ENCODE data around the gene ZNF429.

ZNF429 gene

DNA sequence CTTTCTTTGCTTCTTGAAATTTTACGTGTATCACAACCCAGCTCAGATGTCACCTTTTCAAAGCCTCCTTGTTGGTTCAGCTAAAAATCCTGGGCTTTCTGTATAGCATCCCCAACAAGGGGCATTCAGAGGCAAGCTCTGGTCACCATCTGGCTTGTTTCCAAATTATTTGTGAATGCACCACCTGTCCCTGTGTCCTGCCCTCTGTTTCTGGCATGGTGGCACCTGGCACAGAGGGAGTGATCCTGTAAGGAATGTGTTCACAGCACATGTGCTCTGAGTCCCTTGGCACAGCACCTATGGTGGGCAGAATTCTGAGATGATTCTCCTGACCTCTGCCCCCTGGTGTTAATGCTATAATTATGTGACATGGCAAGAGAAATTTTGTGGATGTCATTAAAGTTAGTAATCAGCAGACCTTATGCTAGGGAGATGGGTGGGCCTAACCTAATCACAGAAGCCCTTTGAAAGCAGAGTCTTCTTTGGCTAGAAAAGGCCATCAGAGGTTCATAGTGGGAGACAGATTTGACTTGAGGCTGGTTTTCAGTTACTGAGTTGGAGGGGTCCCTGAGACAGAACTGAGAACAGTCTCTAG lies 76.3 kb downstream of the ZNF429 start:
- no peaks in the 10 kb centered on the region for H3K36me3 ChIP-seq (replicated peaks in 1 of 2; ENCODE audit: control insufficient read depth in 2 of 2, insufficient read depth in 2 of 2, low read length in 2 of 2)
- H3K18ac ChIP-seq (ENCODE audit: low read length) = no peak overlapping the region
- H3K27me3 ChIP-seq (ENCODE audit: control insufficient read depth in 3 of 3, insufficient read depth in 3 of 3, low read depth in 1 of 3, low read length in 3 of 3) = peaks cover 0 to 3% (median 3%) of the 10 kb centered on the region in 3 experiments
- no peak overlapping the region for H2BK120ac ChIP-seq (ENCODE audit: low read depth, low read length)
- no peak overlapping the region for H3K14ac ChIP-seq (ENCODE audit: low read length)
- no peak overlapping the region for H2BK12ac ChIP-seq (ENCODE audit: low read length)
- no peak overlapping the region for H2BK15ac ChIP-seq (ENCODE audit: low read length)
- H3K4me1 ChIP-seq (ENCODE audit: control insufficient read depth in 2 of 2, insufficient read depth in 1 of 2, low read depth in 1 of 2, low read length in 2 of 2) = peaks cover 0 to under 1% of the 10 kb centered on the region in 2 donors
- no CpG with 5 or more reads among the region's 1 CpG for WGBS, 2 donors (ENCODE audit: extremely low coverage in 2 of 2, insufficient read length in 2 of 2, insufficient replicate concordance in 1 of 2)
- H3K4me3 ChIP-seq (ENCODE audit: low read length in 2 of 2) = no peak overlapping the region
- H3K9ac ChIP-seq (ENCODE audit: low read depth, low read length, poor library complexity) = no peak overlapping the region
- H3K4ac ChIP-seq (ENCODE audit: low read length) = no peak overlapping the region
- no peak overlapping the region for H3K4me2 ChIP-seq (ENCODE audit: insufficient read depth, low read length, poor library complexity, severe bottlenecking)
- DNase-seq (ENCODE audit: low spot score) = no peak
- H3K9me3 ChIP-seq (replicated peaks in 1 of 2; ENCODE audit: control insufficient read depth in 2 of 2, insufficient read depth in 1 of 2, low read depth in 1 of 2, low read length in 2 of 2) = peaks cover 2 to 7% of the 10 kb centered on the region in 2 donors
- no peak overlapping the region for H2AFZ ChIP-seq (ENCODE audit: low read length)
- H2AK5ac ChIP-seq (ENCODE audit: low read depth, low read length) = no peak overlapping the region
- H3K79me1 ChIP-seq (ENCODE audit: low read depth, low read length) = no peaks in the 10 kb centered on the region
- no peak overlapping the region for H3K27ac ChIP-seq (replicated peaks; ENCODE audit: low read length)
- H3K23ac ChIP-seq (ENCODE audit: low read depth, low read length, poor library complexity) = no peak overlapping the region
- no peak overlapping the region for H2BK5ac ChIP-seq (ENCODE audit: low read length)
- H4K91ac ChIP-seq (ENCODE audit: low read depth, low read length, poor library complexity) = no peak overlapping the region
- no peak overlapping the region for H4K8ac ChIP-seq (ENCODE audit: low read depth, low read length)

DNA sequence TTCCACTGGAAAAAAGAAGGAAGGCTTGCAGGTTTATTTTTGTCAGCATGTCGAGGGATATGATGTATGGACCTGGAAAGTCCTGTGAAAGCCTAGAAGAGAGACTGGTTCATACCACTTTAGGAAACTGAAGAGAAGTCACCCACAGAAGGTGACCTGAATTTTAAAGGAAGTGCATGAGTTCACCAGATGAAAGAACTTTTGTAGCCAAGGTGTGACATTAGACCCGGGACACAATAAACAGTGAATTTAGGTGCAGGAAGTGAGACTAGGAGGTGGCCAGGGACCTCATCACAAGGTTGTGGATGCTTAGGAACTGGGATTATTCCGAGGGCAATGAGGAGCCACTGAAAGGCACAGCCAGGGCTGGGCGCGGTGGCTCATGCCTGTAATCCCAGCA lies 79.1 kb downstream of the ZNF429 start:
- Histone ChIP-seq H3K4me1 (ENCODE audit: control insufficient read depth in 2 of 2, insufficient read depth in 1 of 2, low read depth in 1 of 2, low read length in 2 of 2) (peaks cover 0 to 5% of the 10 kb centered on the region in 2 donors), H3K14ac (ENCODE audit: low read length) (no peak overlapping the region), H2BK12ac (ENCODE audit: low read length) (no peak overlapping the region), H3K27ac (replicated peaks; ENCODE audit: low read length) (no peak overlapping the region), H3K4me3 (ENCODE audit: low read length in 2 of 2) (no peak overlapping the region), H2BK120ac (ENCODE audit: low read depth, low read length) (no peak overlapping the region), H3K4me2 (ENCODE audit: insufficient read depth, low read length, poor library complexity, severe bottlenecking) (no peak overlapping the region), H2AK5ac (ENCODE audit: low read depth, low read length) (no peak overlapping the region), H3K36me3 (replicated peaks in 1 of 2; ENCODE audit: control insufficient read depth in 2 of 2, insufficient read depth in 2 of 2, low read length in 2 of 2) (no peaks in the 10 kb centered on the region), H3K27me3 (ENCODE audit: control insufficient read depth in 3 of 3, insufficient read depth in 3 of 3, low read depth in 1 of 3, low read length in 3 of 3) (peaks cover 0 to 15% (median 4%) of the 10 kb centered on the region in 3 experiments), H4K91ac (ENCODE audit: low read depth, low read length, poor library complexity) (no peak overlapping the region), H3K4ac (ENCODE audit: low read length) (no peak overlapping the region), H4K8ac (ENCODE audit: low read depth, low read length) (no peak overlapping the region), H2BK15ac (ENCODE audit: low read length) (no peak overlapping the region), H3K79me1 (ENCODE audit: low read depth, low read length) (no peaks in the 10 kb centered on the region), H2AFZ (ENCODE audit: low read length) (no peak overlapping the region), H3K18ac (ENCODE audit: low read length) (no peak overlapping the region), H3K23ac (ENCODE audit: low read depth, low read length, poor library complexity) (no peak overlapping the region), H2BK5ac (ENCODE audit: low read length) (no peak overlapping the region), H3K9me3 (replicated peaks in 1 of 2; ENCODE audit: control insufficient read depth in 2 of 2, insufficient read depth in 1 of 2, low read depth in 1 of 2, low read length in 2 of 2) (peaks cover 3 to 7% of the 10 kb centered on the region in 2 donors), H3K9ac (ENCODE audit: low read depth, low read length, poor library complexity) (no peak overlapping the region)
- no CpG with 5 or more reads among the region's 5 CpGs for WGBS, 2 donors (ENCODE audit: extremely low coverage in 2 of 2, insufficient read length in 2 of 2, insufficient replicate concordance in 1 of 2)
- DNase-seq (ENCODE audit: low spot score) = no peak

DNA sequence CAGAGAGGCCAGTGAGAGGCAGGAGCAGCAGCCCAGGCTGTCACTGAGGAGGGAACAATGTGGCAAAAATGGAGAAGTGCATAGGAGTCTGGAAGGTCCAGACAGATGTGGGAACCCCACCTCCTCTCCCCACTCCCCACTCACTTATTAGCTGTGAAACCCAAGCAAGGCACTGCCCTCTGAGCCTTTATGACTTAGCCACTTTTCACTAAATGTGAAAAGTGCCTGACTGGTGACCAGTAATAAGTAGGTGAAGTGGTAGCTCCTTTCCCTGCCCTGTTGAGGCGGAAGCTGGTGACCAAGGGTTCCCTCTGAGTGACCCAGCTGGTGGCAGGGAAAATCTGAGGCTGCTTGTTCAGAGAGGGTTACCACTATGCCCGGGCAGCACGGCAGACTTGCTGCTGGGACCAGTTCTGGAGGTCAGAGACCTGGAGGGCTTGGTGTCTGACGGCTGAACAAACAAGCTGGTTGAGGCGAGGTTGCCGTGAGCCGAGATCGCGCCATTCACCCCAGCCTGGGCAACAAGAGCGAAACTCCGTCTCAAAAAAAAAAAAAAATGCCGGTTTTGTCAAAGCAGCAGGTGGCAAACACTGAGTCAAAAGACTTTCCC lies 80.0 kb downstream of the ZNF429 start:
- H3K27ac ChIP-seq (replicated peaks; ENCODE audit: low read length) = no peak overlapping the region
- DNase-seq (ENCODE audit: low spot score) = no peak
- no peaks in the 10 kb centered on the region for H3K36me3 ChIP-seq (replicated peaks in 1 of 2; ENCODE audit: control insufficient read depth in 2 of 2, insufficient read depth in 2 of 2, low read length in 2 of 2)
- H3K27me3 ChIP-seq (ENCODE audit: control insufficient read depth in 3 of 3, insufficient read depth in 3 of 3, low read depth in 1 of 3, low read length in 3 of 3) = peaks cover 0 to 15% (median 4%) of the 10 kb centered on the region in 3 experiments
- no peak overlapping the region for H2AK5ac ChIP-seq (ENCODE audit: low read depth, low read length)
- no peak overlapping the region for H4K91ac ChIP-seq (ENCODE audit: low read depth, low read length, poor library complexity)
- H2BK5ac ChIP-seq (ENCODE audit: low read length) = peak overlapping the region; percentile 11
- H3K9me3 ChIP-seq (replicated peaks in 1 of 2; ENCODE audit: control insufficient read depth in 2 of 2, insufficient read depth in 1 of 2, low read depth in 1 of 2, low read length in 2 of 2) = peaks cover 3 to 7% of the 10 kb centered on the region in 2 donors
- peak overlapping the region; percentile 68 for H3K18ac ChIP-seq (ENCODE audit: low read length)
- H3K4me2 ChIP-seq (ENCODE audit: insufficient read depth, low read length, poor library complexity, severe bottlenecking) = no peak overlapping the region
- H3K9ac ChIP-seq (ENCODE audit: low read depth, low read length, poor library complexity) = no peak overlapping the region
- no CpG with 5 or more reads among the region's 12 CpGs for WGBS, 2 donors (ENCODE audit: extremely low coverage in 2 of 2, insufficient read length in 2 of 2, insufficient replicate concordance in 1 of 2)
- no peak overlapping the region for H2BK15ac ChIP-seq (ENCODE audit: low read length)
- no peak overlapping the region for H2BK120ac ChIP-seq (ENCODE audit: low read depth, low read length)
- no peak overlapping the region for H3K4me3 ChIP-seq (ENCODE audit: low read length in 2 of 2)
- no peak overlapping the region for H2AFZ ChIP-seq (ENCODE audit: low read length)
- peaks cover 0 to 5% of the 10 kb centered on the region in 2 donors for H3K4me1 ChIP-seq (ENCODE audit: control insufficient read depth in 2 of 2, insufficient read depth in 1 of 2, low read depth in 1 of 2, low read length in 2 of 2)
- no peak overlapping the region for H3K23ac ChIP-seq (ENCODE audit: low read depth, low read length, poor library complexity)
- H4K8ac ChIP-seq (ENCODE audit: low read depth, low read length) = no peak overlapping the region
- H3K79me1 ChIP-seq (ENCODE audit: low read depth, low read length) = no peaks in the 10 kb centered on the region
- H3K4ac ChIP-seq (ENCODE audit: low read length) = no peak overlapping the region
- H3K14ac ChIP-seq (ENCODE audit: low read length) = peak overlapping the region; percentile 66
- H2BK12ac ChIP-seq (ENCODE audit: low read length) = no peak overlapping the region

DNA sequence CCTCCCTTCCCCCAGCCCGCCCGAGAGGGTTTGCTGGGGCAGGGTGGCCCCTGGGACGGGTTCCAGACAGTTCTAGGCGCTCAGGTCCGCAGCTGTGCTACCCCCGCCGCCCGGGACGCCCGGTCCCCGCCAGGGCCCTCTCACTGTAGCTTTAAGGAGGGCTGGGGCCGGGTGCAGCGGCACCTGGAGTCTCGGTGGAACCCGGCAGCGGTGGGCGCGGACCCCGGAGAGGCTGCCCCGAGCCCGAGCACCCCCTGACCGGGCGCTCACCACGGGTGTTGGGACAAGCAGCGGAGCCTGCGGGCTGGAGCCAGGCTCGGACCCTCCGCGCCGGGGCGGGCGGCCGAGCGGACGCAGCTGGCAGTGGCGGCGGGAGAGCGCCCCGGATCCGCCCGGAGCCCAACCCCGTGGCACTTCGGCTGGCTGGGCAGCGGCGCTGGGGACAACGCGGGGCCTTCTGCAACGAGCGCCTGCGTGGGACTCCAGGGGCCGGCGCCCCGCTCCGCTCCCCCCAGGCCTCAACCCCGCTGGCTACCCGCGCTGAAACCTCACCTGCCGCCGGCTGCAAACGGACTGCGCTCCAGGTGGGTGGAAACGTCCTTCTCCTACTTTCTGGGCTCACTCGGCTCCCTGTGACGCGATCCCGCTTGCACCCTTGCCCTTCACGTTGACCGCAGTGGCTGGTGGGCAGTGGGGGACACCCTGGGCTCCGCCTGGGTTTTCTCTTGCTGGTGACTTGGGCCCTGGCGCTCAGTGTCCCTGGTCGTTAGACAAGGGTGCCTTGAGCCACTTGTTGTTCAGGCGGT lies 81.1 kb downstream of the ZNF429 start:
- Histone ChIP-seq H2BK120ac (ENCODE audit: low read depth, low read length) (no peak overlapping the region), H2BK12ac (ENCODE audit: low read length) (peak overlapping the region; percentile 78)
- no CpG with 5 or more reads among the region's 72 CpGs for WGBS, 2 donors (ENCODE audit: extremely low coverage in 2 of 2, insufficient read length in 2 of 2, insufficient replicate concordance in 1 of 2)

More for the DNA sequence above, 81.1 kb downstream of the ZNF429 start:
- no peak overlapping the region for H2BK5ac ChIP-seq (ENCODE audit: low read length)
- H4K91ac ChIP-seq (ENCODE audit: low read depth, low read length, poor library complexity) = peak overlapping the region; percentile 81
- peak overlapping the region; percentile 85 for H3K4me2 ChIP-seq (ENCODE audit: insufficient read depth, low read length, poor library complexity, severe bottlenecking)
- H3K9me3 ChIP-seq (replicated peaks in 1 of 2; ENCODE audit: control insufficient read depth in 2 of 2, insufficient read depth in 1 of 2, low read depth in 1 of 2, low read length in 2 of 2) = peaks cover 3 to 7% of the 10 kb centered on the region in 2 donors
- H3K36me3 ChIP-seq (replicated peaks in 1 of 2; ENCODE audit: control insufficient read depth in 2 of 2, insufficient read depth in 2 of 2, low read length in 2 of 2) = no peaks in the 10 kb centered on the region
- H3K27ac ChIP-seq (replicated peaks; ENCODE audit: low read length) = no peak overlapping the region
- H2AK5ac ChIP-seq (ENCODE audit: low read depth, low read length) = peak overlapping the region; percentile 26
- no peak overlapping the region for H3K23ac ChIP-seq (ENCODE audit: low read depth, low read length, poor library complexity)
- H3K4me1 ChIP-seq (ENCODE audit: control insufficient read depth in 2 of 2, insufficient read depth in 1 of 2, low read depth in 1 of 2, low read length in 2 of 2) = peaks cover 0 to 5% of the 10 kb centered on the region in 2 donors
- peak overlapping the region in 1 of 2 donors; percentile 70 for H3K4me3 ChIP-seq (ENCODE audit: low read length in 2 of 2)
- no peak overlapping the region for H4K8ac ChIP-seq (ENCODE audit: low read depth, low read length)
- H3K14ac ChIP-seq (ENCODE audit: low read length) = peak overlapping the region; percentile 17
- no peak for DNase-seq (ENCODE audit: low spot score)
- peak overlapping the region; percentile 74 for H3K9ac ChIP-seq (ENCODE audit: low read depth, low read length, poor library complexity)
- peak overlapping the region; percentile 90 for H2BK15ac ChIP-seq (ENCODE audit: low read length)
- H3K79me1 ChIP-seq (ENCODE audit: low read depth, low read length) = no peaks in the 10 kb centered on the region
- H3K18ac ChIP-seq (ENCODE audit: low read length) = peak overlapping the region; percentile 81
- H2AFZ ChIP-seq (ENCODE audit: low read length) = peak overlapping the region; percentile 81
- peaks cover 0 to 15% (median 4%) of the 10 kb centered on the region in 3 experiments for H3K27me3 ChIP-seq (ENCODE audit: control insufficient read depth in 3 of 3, insufficient read depth in 3 of 3, low read depth in 1 of 3, low read length in 3 of 3)
- no peak overlapping the region for H3K4ac ChIP-seq (ENCODE audit: low read length)

Data from neuronal stem cell (in vitro differentiated cells).